OCI-LY3 (cell line): ENCODE measurements around the gene EIF4E1B.

ENCODE experiments used
- H2AFZ ChIP-seq: fragments of 200-600, 300-600 bp; shearing (Covaris generic); 2 replicates; pipeline ENCODE4 v1.6.0; 2014; ENCODE audit warnings: antibody characterized with exemption, low read depth, low read length
- H3K27ac ChIP-seq: fragments of 200-600, 300-600 bp; sonication (generic); 2 replicates; pipeline ENCODE4 v1.5.1; 2014; ENCODE audit warnings: mild to moderate bottlenecking, low read length, moderate library complexity, mixed read lengths
- H3K27me3 ChIP-seq: fragments of 200-600, 300-600 bp; sonication (generic); 2 replicates; pipeline ENCODE4 v1.6.1; 2014; ENCODE audit warnings: low read depth, low read length, mixed read lengths
- H3K36me3 ChIP-seq: fragments of 200-600, 300-600 bp; sonication (generic); replicated peaks from 2 replicates; pipeline ENCODE3; 2014; ENCODE audit warnings: low read depth, low read length, mixed read lengths
- H3K4me1 ChIP-seq: fragments of 300-600, 200-600 bp; sonication (generic); 2 replicates; pipeline ENCODE4 v1.6.1; 2014; ENCODE audit warnings: low read length, mixed read lengths
- H3K4me2 ChIP-seq: fragments of 200-600, 300-600 bp; sonication (generic); 2 replicates; pipeline ENCODE4 v1.6.1; 2014; ENCODE audit warnings: low read length, mixed read lengths
- H3K4me3 ChIP-seq: fragments of 300-600, 200-600 bp; sonication (generic); 2 replicates; pipeline ENCODE4 v1.5.1; 2014; ENCODE audit warnings: antibody characterized with exemption, mild to moderate bottlenecking, low read length, moderate library complexity
- H3K79me2 ChIP-seq: fragments of 300-600, 200-600 bp; shearing (Covaris generic); 2 replicates; pipeline ENCODE4 v1.6.1; 2014; ENCODE audit warnings: mild to moderate bottlenecking, low read length, mixed read lengths
- H3K9ac ChIP-seq: fragments of 300-600, 200-600 bp; shearing (Covaris generic); 2 replicates; pipeline ENCODE4 v1.6.0; 2014; ENCODE audit warnings: mild to moderate bottlenecking, low read length, moderate library complexity
- H3K9me3 ChIP-seq: fragments of 200-600, 300-600 bp; shearing (Covaris generic); 2 replicates; pipeline ENCODE4 v1.6.1; 2014; ENCODE audit warnings: low read length, mixed read lengths; ENCODE audit not compliant: insufficient read depth
- H4K20me1 ChIP-seq: fragments of 200-600, 300-600 bp; sonication (generic); 2 replicates; pipeline ENCODE4 v1.6.1; 2016; ENCODE audit warnings: low read length, mixed read lengths; ENCODE audit not compliant: insufficient read depth
- CTCF ChIP-seq: fragments of 200-600, 300-600 bp; sonication (generic); IDR thresholded peaks from 2 replicates; pipeline ENCODE4 v1.5.1; 2014; ENCODE audit warnings: antibody characterized with exemption, low read length, low read depth
- EZH2phosphoT487 ChIP-seq: fragments of 200-600 bp; shearing (Covaris generic); IDR thresholded peaks from 2 replicates; pipeline ENCODE4 v1.6.1; 2018; ENCODE audit warnings: antibody characterized with exemption, mixed run types, low read depth

Gene EIF4E1B

GRCh38 chr5:176619569-176620332 is 10.7 kb upstream of the EIF4E1B start:
- Histone ChIP-seq H3K4me1 (no peaks in the 10 kb centered on the region), H3K4me3 (no peak overlapping the region), H3K27ac (no peak overlapping the region), H2AFZ (no peak overlapping the region), H3K9ac (no peak overlapping the region), H3K27me3 (peaks cover 7% of the 10 kb centered on the region), H3K36me3 (no peaks in the 10 kb centered on the region), H3K9me3 (no peaks in the 10 kb centered on the region), H3K4me2 (no peak overlapping the region), H3K79me2 (no peaks in the 10 kb centered on the region), H4K20me1 (no peaks in the 10 kb centered on the region)
- no peak for TF ChIP-seq CTCF
- no peak for TF ChIP-seq EZH2phosphoT487

- H3K79me2 ChIP-seq: no peaks in the 10 kb centered on the region
- no peaks in the 10 kb centered on the region for H4K20me1 ChIP-seq
- H3K9ac ChIP-seq: no peak overlapping the region
- H3K4me3 ChIP-seq: no peak overlapping the region
- H3K36me3 ChIP-seq: no peaks in the 10 kb centered on the region
- no peaks in the 10 kb centered on the region for H3K4me1 ChIP-seq
- H3K27ac ChIP-seq: no peak overlapping the region
- peaks cover 14% of the 10 kb centered on the region for H3K27me3 ChIP-seq
- TF ChIP-seq EZH2phosphoT487: no peak
- no peak for TF ChIP-seq CTCF
- no peak overlapping the region for H3K4me2 ChIP-seq
- no peaks in the 10 kb centered on the region for H3K9me3 ChIP-seq
- H2AFZ ChIP-seq: no peak overlapping the region
These were observed 10.0 kb upstream of the EIF4E1B start for GRCh38 chr5:176620333-176620981.

- Histone ChIP-seq H3K9ac (no peak overlapping the region), H3K4me3 (no peak overlapping the region), H3K4me2 (no peak overlapping the region), H3K9me3 (no peaks in the 10 kb centered on the region), H3K4me1 (no peaks in the 10 kb centered on the region), H3K79me2 (no peaks in the 10 kb centered on the region), H4K20me1 (no peaks in the 10 kb centered on the region), H3K36me3 (no peaks in the 10 kb centered on the region), H3K27me3 (peaks cover 26% of the 10 kb centered on the region), H3K27ac (no peak overlapping the region), H2AFZ (no peak overlapping the region)
- TF ChIP-seq EZH2phosphoT487 (no peak), CTCF (no peak)
These were observed 8.8 kb upstream of the EIF4E1B start for GRCh38 chr5:176621661-176622079.

- Histone ChIP-seq H3K36me3 (no peaks in the 10 kb centered on the region), H3K79me2 (no peaks in the 10 kb centered on the region), H3K9me3 (no peaks in the 10 kb centered on the region), H2AFZ (no peak overlapping the region), H3K27ac (no peak overlapping the region), H3K4me3 (no peak overlapping the region), H4K20me1 (no peaks in the 10 kb centered on the region), H3K27me3 (peaks cover 30% of the 10 kb centered on the region), H3K4me2 (no peak overlapping the region), H3K9ac (no peak overlapping the region), H3K4me1 (no peaks in the 10 kb centered on the region)
- TF ChIP-seq CTCF: no peak
- no peak for TF ChIP-seq EZH2phosphoT487
These were observed 6.3 kb upstream of the EIF4E1B start for GRCh38 chr5:176624142-176624541.
